Brain microvascular endothelial cell (primary cell): ENCODE data around the gene SUFU.

Source experiments
- DNase-seq: peaks from one replicate; pipeline ENCODE4 v3.0.0-alpha.2; 2020
- H3K27ac ChIP-seq: fragments of 250-450 bp; sonication (Bioruptor Pico); 2 replicates; pipeline ENCODE4 v1.5.1; 2020; ENCODE audit warnings: mild to moderate bottlenecking, moderate library complexity
- H3K27me3 ChIP-seq: fragments of 250-450 bp; sonication (Bioruptor Pico); replicated peaks from 2 replicates; pipeline ENCODE4 v1.5.1; 2020; ENCODE audit warnings: mild to moderate bottlenecking
- H3K36me3 ChIP-seq: fragments of 250-450 bp; sonication (Bioruptor Pico); replicated peaks from 2 replicates; pipeline ENCODE4 v1.5.1; 2020; ENCODE audit warnings: mild to moderate bottlenecking
- H3K4me3 ChIP-seq: 2 replicates; pipeline ENCODE4 v1.5.1; 2011; ENCODE audit warnings: low read depth, mild to moderate bottlenecking, control low read depth, low read length, moderate library complexity
- CTCF ChIP-seq: IDR thresholded peaks from 2 replicates; pipeline ENCODE4 v1.5.1; 2011; ENCODE audit warnings: low read depth, mild to moderate bottlenecking, moderate library complexity, low read length, control low read depth, inconsistent platforms; ENCODE audit errors: missing control alignments
- in situ Hi-C: cut with HindIII; loops from 2 replicates; pipeline ENCODE4 v1.10.0; 2017; ENCODE audit warnings: low sequenced_read_pairs, low pct_ligation_motif_present

SUFU gene

DNA sequence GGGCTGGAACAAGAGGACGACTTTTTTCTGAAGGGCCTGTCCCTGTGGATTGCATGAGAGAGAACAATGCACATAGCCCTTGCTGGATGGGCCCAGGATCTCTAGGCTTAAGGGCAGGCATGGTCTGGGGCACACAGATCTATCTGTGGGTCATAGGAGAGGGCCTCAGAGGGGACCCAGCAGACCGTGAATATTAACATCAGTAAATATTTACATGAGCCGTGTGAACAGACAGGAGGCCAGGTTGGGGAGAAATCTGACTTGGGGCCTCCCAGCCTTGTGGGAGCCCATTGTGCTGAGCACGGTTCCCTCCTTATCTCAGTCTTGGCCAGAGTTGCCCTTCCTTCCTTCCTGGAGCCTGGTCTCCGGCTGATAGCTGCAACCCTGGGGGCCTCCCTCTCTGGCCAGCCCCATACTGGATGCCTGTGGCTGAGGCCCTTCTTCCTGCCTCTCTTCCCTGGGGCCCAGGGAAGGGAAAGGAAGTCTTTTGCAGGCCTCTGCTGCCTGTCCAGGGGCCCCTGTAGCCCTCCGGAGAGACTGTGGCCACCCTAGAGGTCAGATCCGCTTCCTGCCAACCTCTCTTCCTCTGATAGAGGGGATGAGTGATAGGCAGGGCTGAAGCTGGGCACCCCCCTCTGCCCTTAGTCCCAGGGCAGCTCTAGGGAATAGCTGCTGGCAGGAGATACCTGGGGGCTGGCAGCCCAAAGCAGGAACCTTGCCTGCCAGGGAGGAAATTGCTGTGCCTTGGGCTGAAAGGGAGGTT lies 96.0 kb downstream of the SUFU start:
- TF ChIP-seq CTCF, result no peak
- Histone ChIP-seq H3K27ac (no peak overlapping the region), H3K27me3 (no peaks in the 10 kb centered on the region), H3K36me3 (peaks cover 7% of the 10 kb centered on the region), H3K4me3 (no peak overlapping the region)
- in situ Hi-C loops, result no loop called here
- no peak for DNase-seq

GRCh38 chr10:102600816-102601215 lies 97.0 kb downstream of the SUFU start:
- in situ Hi-C loops, result no loop called here
- Histone ChIP-seq H3K4me3 (no peak overlapping the region), H3K27me3 (no peaks in the 10 kb centered on the region), H3K36me3 (peaks cover 7% of the 10 kb centered on the region), H3K27ac (no peak overlapping the region)
- TF ChIP-seq CTCF, result no peak
- DNase-seq, result no peak

DNA sequence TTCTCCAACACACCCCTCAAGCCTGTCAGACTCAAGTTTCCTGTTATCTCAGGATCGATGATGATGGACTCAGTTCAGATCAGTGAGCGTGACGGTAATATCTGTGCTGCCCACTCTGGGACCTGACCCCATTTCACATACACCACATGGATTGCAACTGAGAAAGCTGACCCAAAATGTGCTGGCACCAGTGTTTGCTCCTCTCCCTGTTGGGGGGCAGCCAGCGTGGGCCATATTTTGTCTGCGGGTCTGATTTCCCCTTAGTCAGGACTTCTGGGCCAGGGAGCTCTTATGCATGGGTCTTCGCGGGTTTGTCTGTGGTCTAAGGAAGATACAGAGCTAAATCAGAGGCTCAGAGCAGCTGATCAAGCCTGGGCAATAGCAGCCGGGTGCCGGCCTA lies 97.9 kb downstream of the SUFU start:
- TF ChIP-seq CTCF, result no peak
- H3K27me3 ChIP-seq, result no peaks in the 10 kb centered on the region
- no peak overlapping the region for H3K27ac ChIP-seq
- in situ Hi-C loops, result no loop called here
- DNase-seq, result no peak
- H3K4me3 ChIP-seq, result no peak overlapping the region
- peaks cover 7% of the 10 kb centered on the region for H3K36me3 ChIP-seq

DNA sequence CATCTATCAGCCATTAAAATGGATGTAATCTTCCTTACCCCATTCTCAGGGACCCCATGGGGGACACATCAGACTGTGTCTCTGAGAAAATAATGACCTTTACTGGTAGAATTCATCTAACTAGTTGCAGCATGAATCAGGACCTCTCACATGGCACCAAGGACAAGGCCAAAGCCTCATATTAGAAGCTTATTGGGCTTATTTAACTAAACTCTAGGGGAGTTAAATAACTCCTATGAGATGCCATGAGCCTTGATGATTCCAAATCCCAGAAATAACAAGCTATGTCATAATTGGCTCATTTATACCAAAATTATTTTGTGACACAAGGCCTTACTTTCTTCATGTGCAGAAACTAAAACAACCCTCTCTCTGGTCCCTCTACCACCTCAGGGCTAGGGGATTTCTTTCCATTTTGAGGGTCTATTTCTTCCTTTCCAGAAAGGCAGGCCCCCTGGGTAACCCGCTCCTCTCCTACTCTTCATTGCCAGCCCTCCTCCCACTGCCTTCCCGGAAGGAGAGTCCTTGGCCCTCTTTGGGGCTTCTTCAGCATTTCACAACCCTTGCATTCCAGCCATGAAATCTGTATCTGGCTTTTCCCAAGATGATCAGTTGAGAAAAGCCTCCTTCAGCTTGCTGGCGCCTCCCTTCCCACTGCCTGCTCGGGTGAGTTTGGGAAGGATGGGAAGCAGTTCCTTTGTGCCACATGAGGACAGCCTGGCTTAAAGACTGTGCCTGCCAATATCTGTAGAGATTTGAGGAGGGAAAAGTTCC lies 98.7 kb downstream of the SUFU start:
- no peak overlapping the region for H3K4me3 ChIP-seq
- TF ChIP-seq CTCF, result no peak
- H3K36me3 ChIP-seq, result peaks cover 3% of the 10 kb centered on the region
- no peak overlapping the region for H3K27ac ChIP-seq
- DNase-seq, result no peak
- in situ Hi-C loops, result no loop called here
- no peaks in the 10 kb centered on the region for H3K27me3 ChIP-seq

DNA sequence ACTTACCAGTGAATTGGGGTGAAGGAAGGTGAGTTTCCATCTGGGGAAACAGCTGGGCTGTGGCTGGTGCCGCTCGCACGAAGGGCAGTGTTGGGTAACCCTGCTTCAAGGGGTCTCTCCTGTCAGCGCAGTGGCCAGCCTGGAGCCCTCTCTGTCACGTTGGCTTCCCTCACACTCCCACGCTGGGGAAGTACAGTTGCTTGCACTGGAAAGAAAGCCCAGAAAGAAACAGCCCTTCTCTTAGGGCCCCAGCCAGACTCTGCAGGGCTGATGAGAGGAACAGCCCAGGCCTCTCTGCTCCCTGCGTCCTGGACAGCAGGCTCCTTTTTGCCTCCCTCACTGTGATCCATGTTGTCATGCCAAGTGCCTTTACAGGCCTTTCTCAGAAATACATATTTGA lies 100.2 kb downstream of the SUFU start:
- TF ChIP-seq CTCF, result no peak
- H3K36me3 ChIP-seq, result peaks cover 3% of the 10 kb centered on the region
- H3K27ac ChIP-seq, result peak overlapping the region; percentile 8
- H3K27me3 ChIP-seq, result no peaks in the 10 kb centered on the region
- in situ Hi-C loops, result no loop called here
- DNase-seq, result no peak
- H3K4me3 ChIP-seq, result no peak overlapping the region
